GM23338 (cell line): ENCODE data around the gene RNU5D-1. TPM values are rescaled to one million over a fixed set of nuclear protein-coding genes. Genes with fewer than 3 reads are reported as not detected.

Experiments used
- ATAC-seq: fragments of 200-7000 bp; cut with Tn5 transposase; 3 replicates; pipeline ENCODE4 v1.9.1; 2020
- DNase-seq: peaks from one replicate; pipeline ENCODE4 v3.0.0-alpha.2; 2015; ENCODE audit warnings: low spot score
- H2AFZ ChIP-seq: fragments of 200-600 bp; sonication (generic); 2 replicates; pipeline ENCODE4 v1.8.0; 2016; ENCODE audit warnings: antibody characterized with exemption, mild to moderate bottlenecking, moderate library complexity
- H3F3A ChIP-seq: fragments of 200-600 bp; sonication (generic); replicated peaks from 2 replicates; pipeline ENCODE4 v1.8.0; 2017; ENCODE audit warnings: antibody characterized with exemption, mixed run types, low read depth
- H3K27ac ChIP-seq: fragments of 200-600 bp; sonication (generic); 2 replicates; pipeline ENCODE4 v1.6.1; 2016; ENCODE audit warnings: low read depth
- H3K27me3 ChIP-seq: fragments of 200-600 bp; sonication (generic); 2 replicates; pipeline ENCODE4 v1.8.0; 2016; ENCODE audit warnings: mild to moderate bottlenecking, mixed run types, moderate library complexity; ENCODE audit not compliant: insufficient read depth
- H3K36me3 ChIP-seq: fragments of 200-600 bp; sonication (generic); 2 replicates; pipeline ENCODE4 v1.8.0; 2016; ENCODE audit warnings: mild to moderate bottlenecking; ENCODE audit not compliant: insufficient read depth
- H3K4me1 ChIP-seq: fragments of 200-600 bp; sonication (generic); 2 replicates; pipeline ENCODE4 v1.8.0; 2016; ENCODE audit warnings: mild to moderate bottlenecking, moderate library complexity; ENCODE audit not compliant: insufficient read depth
- H3K4me2 ChIP-seq: fragments of 200-600 bp; sonication (generic); 2 replicates; pipeline ENCODE4 v1.7.1; 2017; ENCODE audit warnings: mixed run types
- H3K4me3 ChIP-seq: fragments of 200-600 bp; sonication (generic); 2 replicates; pipeline ENCODE4 v1.6.1; 2016; ENCODE audit warnings: mixed run types
- H3K79me2 ChIP-seq: fragments of 200-600 bp; sonication (generic); replicated peaks from 2 replicates; pipeline ENCODE4 v1.8.0; 2017; ENCODE audit warnings: mild to moderate bottlenecking; ENCODE audit not compliant: insufficient read depth
- H3K9me2 ChIP-seq: fragments of 200-600 bp; sonication (generic); 2 replicates; pipeline ENCODE4 v1.8.0; 2017; ENCODE audit not compliant: insufficient read depth
- H4K20me1 ChIP-seq: fragments of 200-600 bp; sonication (generic); replicated peaks from 2 replicates; pipeline ENCODE4 v1.8.0; 2017; ENCODE audit warnings: mild to moderate bottlenecking; ENCODE audit not compliant: insufficient read depth
- H3K27ac Mint-ChIP-seq: 2 replicates; pipeline ENCODE4 v1.8.0; 2020; ENCODE audit warnings: inconsistent platforms, mild to moderate bottlenecking, moderate library complexity, mixed read lengths
- H3K27me3 Mint-ChIP-seq: 3 replicates; pipeline ENCODE4 v1.8.0; 2022; ENCODE audit warnings: low read depth, mild to moderate bottlenecking, moderate library complexity, mixed read lengths, inconsistent platforms; ENCODE audit not compliant: insufficient read depth, poor library complexity
- H3K36me3 Mint-ChIP-seq: 3 replicates; pipeline ENCODE4 v1.8.0; 2021; ENCODE audit warnings: low read depth, mild to moderate bottlenecking, inconsistent platforms, moderate library complexity, mixed read lengths
- H3K4me1 Mint-ChIP-seq: 3 replicates; pipeline ENCODE4 v1.8.0; 2020; ENCODE audit warnings: mild to moderate bottlenecking, inconsistent platforms, mixed read lengths
- H3K4me3 Mint-ChIP-seq: 3 replicates; pipeline ENCODE4 v1.8.0; 2021; ENCODE audit warnings: moderate library complexity, mild to moderate bottlenecking, inconsistent platforms, mixed read lengths
- H3K9me3 Mint-ChIP-seq: 3 replicates; pipeline ENCODE4 v1.8.0; 2020; ENCODE audit warnings: moderate library complexity, mild to moderate bottlenecking, inconsistent platforms, mixed read lengths
- NANOG ChIP-seq: IDR thresholded peaks from 2 replicates; pipeline ENCODE4 v1.6.1; 2016; ENCODE audit warnings: antibody characterized with exemption, borderline replicate concordance
- REST ChIP-seq: IDR thresholded peaks from one replicate; pipeline ENCODE4 v1.6.1; 2018; ENCODE audit warnings: antibody characterized with exemption; ENCODE audit not compliant: unreplicated experiment
- STAT1 ChIP-seq: IDR thresholded peaks from one replicate; pipeline ENCODE4 v1.6.1; 2016; ENCODE audit warnings: antibody characterized with exemption; ENCODE audit not compliant: unreplicated experiment
- ZNF462 ChIP-seq: fragments of 250-450 bp; sonication (Bioruptor Pico); IDR thresholded peaks from 2 replicates; pipeline ENCODE4 v1.5.0; 2020; ENCODE audit warnings: mild to moderate bottlenecking, moderate library complexity
- polyA plus RNA-seq: library from polyadenylated mRNA; unstranded; fragments of >200 nt; fragmentation: Nextera tagmentation; extraction: Ambion mirVana; gene quantifications from 2 replicates; pipeline ENCODE4 v1.2.1, GENCODE V29; 2016
- total RNA-seq: library from RNA; depleted of rRNA; stranded (reverse); fragments of >200 nt; shearing (Covaris generic); gene quantifications from 2 replicates; pipeline ENCODE4 v1.2.3, GENCODE V29; 2014

Gene RNU5D-1
- total and polyA plus RNA-seq, 2 experiments from 2014 or later = not detected

DNA sequence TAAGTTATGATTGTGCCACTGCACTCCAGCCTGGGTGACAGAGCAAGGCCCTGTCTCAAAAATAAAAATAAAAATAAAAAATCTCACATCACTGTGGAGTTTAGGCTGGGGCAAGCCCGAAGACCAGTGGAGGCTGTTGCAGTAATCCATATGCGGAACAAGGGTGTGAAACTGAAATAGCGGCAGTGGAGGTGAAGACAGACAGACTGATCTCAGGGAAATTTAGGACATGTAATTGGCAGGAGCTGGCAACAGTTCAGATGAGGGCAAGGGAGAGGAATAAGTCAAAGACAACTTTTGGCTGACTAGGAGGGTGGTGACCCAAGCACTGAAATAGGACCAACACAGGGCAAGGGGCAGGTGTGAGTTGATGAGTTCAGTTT is 48.1 kb downstream of the RNU5D-1 start:
- Histone ChIP-seq H3K27ac (no peak overlapping the region), H3K4me3 (no peak overlapping the region), H3K36me3 (no peaks in the 10 kb centered on the region), H3F3A (0 out of 2 replicates have a peak, but pooled peaks cover 3% of the 10 kb centered on the region), H3K79me2 (no peaks in the 10 kb centered on the region), H3K27me3 (no peaks in the 10 kb centered on the region), H3K4me2 (peak overlapping the region; percentile 78; the same call in 1 of the 2 replicates), H3K9me2 (no peaks in the 10 kb centered on the region), H4K20me1 (0 out of 2 replicates have a peak, but pooled peaks cover 3% of the 10 kb centered on the region), H2AFZ (no peak overlapping the region), H3K4me1 (peaks cover 24% of the 10 kb centered on the region)
- Mint-ChIP-seq H3K4me1 (peaks cover 24% of the 10 kb centered on the region), H3K27me3 (peaks cover 10% of the 10 kb centered on the region), H3K9me3 (no peaks in the 10 kb centered on the region), H3K4me3 (no peak overlapping the region), H3K27ac (peak overlapping the region; percentile 16; the same call in 1 of the 2 replicates), H3K36me3 (no peaks in the 10 kb centered on the region; the same call in 2 of the 3 replicates)
- ATAC-seq (no peak), DNase-seq (no peak)
- TF ChIP-seq NANOG (no peak), REST (no peak), ZNF462 (CRISPR knock-in tag) (no peak), STAT1 (no peak)
